Measurements from ENCODE around the gene PPP1R11.
"Not testable (repeated sequence)": the region's sequence is repeated elsewhere in the genome, so short reads cannot be mapped to it uniquely, and the experiment has no call there.

The PPP1R11 gene

GRCh38 chr6:30029588-30029987, 37.4 kb upstream of the PPP1R11 start:
- H3K36me3 ChIP-seq: no peaks in the 10 kb centered on the region
- no peaks in the 10 kb centered on the region for H3K27me3 ChIP-seq
- H3K9me3 ChIP-seq: no peaks in the 10 kb centered on the region
- H3K27ac ChIP-seq: no peak overlapping the region
- no peak overlapping the region for H3K4me3 ChIP-seq (ENCODE audit: low read depth in 1 of 2, low read length in 1 of 2)
- peaks cover 10 to 12% of the 10 kb centered on the region in 2 experiments for H3K4me1 ChIP-seq (ENCODE audit: control insufficient read depth in 1 of 2, insufficient read depth in 1 of 2, low read depth in 1 of 2, low read length in 1 of 2)
- no peak for TF ChIP-seq CTCF (IDR thresholded peaks at IDR 0.05)

GRCh38 chr6:30031381-30031780, 35.6 kb upstream of the PPP1R11 start:
- Histone ChIP-seq H3K27me3 (no peaks in the 10 kb centered on the region), H3K27ac (no peak overlapping the region), H3K4me1 (ENCODE audit: control insufficient read depth in 1 of 2, insufficient read depth in 1 of 2, low read depth in 1 of 2, low read length in 1 of 2) (peaks cover 10 to 22% of the 10 kb centered on the region in 2 experiments), H3K36me3 (no peaks in the 10 kb centered on the region), H3K4me3 (ENCODE audit: low read depth in 1 of 2, low read length in 1 of 2) (no peak overlapping the region), H3K9me3 (no peaks in the 10 kb centered on the region)
- TF ChIP-seq CTCF (IDR thresholded peaks at IDR 0.05): no peak

- peaks cover 10 to 22% of the 10 kb centered on the region in 2 experiments for H3K4me1 ChIP-seq (ENCODE audit: control insufficient read depth in 1 of 2, insufficient read depth in 1 of 2, low read depth in 1 of 2, low read length in 1 of 2)
- H3K36me3 ChIP-seq; H3K9me3 ChIP-seq; H3K4me3 ChIP-seq (ENCODE audit: low read depth in 1 of 2, low read length in 1 of 2); H3K27me3 ChIP-seq: not testable (repeated sequence)
- H3K27ac ChIP-seq: peak overlapping the region; percentile 7
Observed at GRCh38 chr6:30033440-30033839, 33.6 kb upstream of the PPP1R11 start.

GRCh38 chr6:30035784-30036183, 31.2 kb upstream of the PPP1R11 start:
- H3K4me3 ChIP-seq (ENCODE audit: low read depth in 1 of 2, low read length in 1 of 2): no peak overlapping the region
- TF ChIP-seq CTCF (IDR thresholded peaks at IDR 0.05): no peak
- H3K27me3 ChIP-seq: no peaks in the 10 kb centered on the region
- H3K4me1 ChIP-seq (ENCODE audit: control insufficient read depth in 1 of 2, insufficient read depth in 1 of 2, low read depth in 1 of 2, low read length in 1 of 2): peaks cover 10 to 22% of the 10 kb centered on the region in 2 experiments
- H3K36me3 ChIP-seq: no peaks in the 10 kb centered on the region
- H3K9me3 ChIP-seq: no peaks in the 10 kb centered on the region
- H3K27ac ChIP-seq: no peak overlapping the region

- Histone ChIP-seq H3K4me1 (ENCODE audit: control insufficient read depth in 1 of 2, insufficient read depth in 1 of 2, low read depth in 1 of 2, low read length in 1 of 2) (peaks cover 10 to 22% of the 10 kb centered on the region in 2 experiments), H3K4me3 (ENCODE audit: low read depth in 1 of 2, low read length in 1 of 2) (no peak overlapping the region), H3K36me3 (no peaks in the 10 kb centered on the region), H3K27me3 (no peaks in the 10 kb centered on the region), H3K27ac (no peak overlapping the region), H3K9me3 (no peaks in the 10 kb centered on the region)
- TF ChIP-seq CTCF (IDR thresholded peaks at IDR 0.05): no peak
Observed at GRCh38 chr6:30037182-30037788, 29.7 kb upstream of the PPP1R11 start.

- Histone ChIP-seq H3K9me3 (no peaks in the 10 kb centered on the region), H3K4me3 (ENCODE audit: low read depth in 1 of 2, low read length in 1 of 2) (no peak overlapping the region), H3K4me1 (ENCODE audit: control insufficient read depth in 1 of 2, insufficient read depth in 1 of 2, low read depth in 1 of 2, low read length in 1 of 2) (peaks cover 0 to 6% of the 10 kb centered on the region in 2 experiments), H3K36me3 (no peaks in the 10 kb centered on the region), H3K27me3 (no peaks in the 10 kb centered on the region), H3K27ac (no peak overlapping the region)
- no peak for TF ChIP-seq CTCF (IDR thresholded peaks at IDR 0.05)
Observed at GRCh38 chr6:30041221-30041620, 25.8 kb upstream of the PPP1R11 start.

Measured in neutrophil (primary cell).